Thyroid gland (tissue), 4 donors: Measurements from ENCODE around the gene PDZRN3. TPM values are rescaled to one million over a fixed set of nuclear protein-coding genes. Genes with fewer than 3 reads are reported as not detected.

ENCODE experiments used
- DNase-seq, 2 donors: peaks; one replicate each; pipeline ENCODE4 v3.0.0-alpha.2; 2019
- H3K27ac ChIP-seq, 3 donors: fragments of 200-600 bp; sonication (generic); 1 replicate in 2 of 3; 2 replicates in 1 of 3; pipeline ENCODE4 v1.5.1; 2016 to 2019; ENCODE audit warnings: mild to moderate bottlenecking in 1 of 3, moderate library complexity in 1 of 3
- H3K27me3 ChIP-seq: fragments of 200-600 bp; sonication (generic); one replicate; pipeline ENCODE4 v1.5.1; 2019
- H3K36me3 ChIP-seq, 2 donors: fragments of 200-600 bp; sonication (generic); one replicate each; pipeline ENCODE4 v1.5.1; 2016 to 2019
- H3K4me1 ChIP-seq, 2 donors: fragments of 200-600 bp; sonication (generic); one replicate each; pipeline ENCODE4 v1.5.1; 2017 to 2019
- H3K4me3 ChIP-seq, 3 donors: fragments of 200-600 bp; sonication (generic); replicated peaks in 1 of 3; 1 replicate in 2 of 3; 2 replicates in 1 of 3; pipeline ENCODE4 v1.5.1; 2016; ENCODE audit warnings: mild to moderate bottlenecking in 1 of 3
- H3K9me3 ChIP-seq: fragments of 200-600 bp; sonication (generic); one replicate; pipeline ENCODE4 v1.5.1; 2017
- POLR2A ChIP-seq, 2 donors: fragments of 450-650 bp; IDR thresholded peaks; one replicate each; pipeline ENCODE4 v1.6.1; 2017; ENCODE audit warnings: antibody characterized with exemption in 2 of 2, mild to moderate bottlenecking in 2 of 2, moderate library complexity in 1 of 2
- WGBS, 2 donors: methylation state at CpG; one replicate each; pipeline ENCODE4 v1.1.5; 2017; 5-methylcytosine and 5-hydroxymethylcytosine counted together
- intact Hi-C: fragments of 100-400 bp; cut with DNase I; formaldehyde crosslinking; loops from one replicate; pipeline ENCODE4 v1.15.1; 2023
- total RNA-seq, 4 donors: library from RNA; depleted of rRNA; stranded (reverse); fragments of >200 nt; gene quantifications; one replicate each; pipeline ENCODE4 v1.2.3, GENCODE V29; 2016
- TF ChIP-seq, protein P1 (sequence below), 6 experiments: fragments of 200-600 bp in 3 of 6; fragments of 450-650 bp in 3 of 6; sonication (generic) in 3 of 6; IDR thresholded peaks; one replicate each; pipeline ENCODE4 v1.5.1; 2016 to 2019; ENCODE audit warnings: antibody characterized with exemption in 6 of 6, mild to moderate bottlenecking in 2 of 6, inconsistent platforms in 1 of 6, moderate library complexity in 1 of 6

The PDZRN3 gene
- total RNA-seq, 4 donors from 2014 or later = 4.4 to 8.3 (median 6.0) TPM

DNA sequence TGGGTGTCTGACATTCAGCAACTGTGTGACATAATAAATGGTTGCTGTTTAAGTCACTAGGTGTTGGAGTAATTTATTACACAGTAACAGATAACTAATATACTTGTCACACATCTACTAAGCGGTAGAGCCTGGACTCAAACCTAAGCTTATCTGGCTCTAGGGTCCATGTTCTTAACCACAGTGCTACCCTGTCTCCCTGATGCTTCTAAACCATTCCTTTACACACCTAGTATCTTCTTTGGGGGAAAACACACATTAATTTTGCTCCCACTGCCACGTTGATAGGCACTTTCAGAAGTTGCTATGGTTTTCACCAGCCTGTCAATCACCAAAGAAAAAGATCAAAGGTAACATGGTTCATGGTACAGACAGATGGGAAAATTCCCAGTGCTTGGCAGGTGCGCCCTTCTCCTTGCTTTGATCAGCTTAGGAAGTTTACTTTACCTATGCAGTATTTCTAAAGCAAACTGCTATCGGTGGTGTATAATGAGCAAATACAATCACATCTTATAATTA, 150.8 kb downstream of the PDZRN3 start:
- TF ChIP-seq, protein P1, sequence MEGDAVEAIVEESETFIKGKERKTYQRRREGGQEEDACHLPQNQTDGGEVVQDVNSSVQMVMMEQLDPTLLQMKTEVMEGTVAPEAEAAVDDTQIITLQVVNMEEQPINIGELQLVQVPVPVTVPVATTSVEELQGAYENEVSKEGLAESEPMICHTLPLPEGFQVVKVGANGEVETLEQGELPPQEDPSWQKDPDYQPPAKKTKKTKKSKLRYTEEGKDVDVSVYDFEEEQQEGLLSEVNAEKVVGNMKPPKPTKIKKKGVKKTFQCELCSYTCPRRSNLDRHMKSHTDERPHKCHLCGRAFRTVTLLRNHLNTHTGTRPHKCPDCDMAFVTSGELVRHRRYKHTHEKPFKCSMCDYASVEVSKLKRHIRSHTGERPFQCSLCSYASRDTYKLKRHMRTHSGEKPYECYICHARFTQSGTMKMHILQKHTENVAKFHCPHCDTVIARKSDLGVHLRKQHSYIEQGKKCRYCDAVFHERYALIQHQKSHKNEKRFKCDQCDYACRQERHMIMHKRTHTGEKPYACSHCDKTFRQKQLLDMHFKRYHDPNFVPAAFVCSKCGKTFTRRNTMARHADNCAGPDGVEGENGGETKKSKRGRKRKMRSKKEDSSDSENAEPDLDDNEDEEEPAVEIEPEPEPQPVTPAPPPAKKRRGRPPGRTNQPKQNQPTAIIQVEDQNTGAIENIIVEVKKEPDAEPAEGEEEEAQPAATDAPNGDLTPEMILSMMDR (IDR thresholded peaks at IDR 0.05) = no peak
- no peak for TF ChIP-seq POLR2A (IDR thresholded peaks at IDR 0.05)
- intact Hi-C loops = no loop called here
- no peaks in the 10 kb centered on the region for H3K36me3 ChIP-seq
- H3K27ac ChIP-seq = no peak overlapping the region
- H3K9me3 ChIP-seq = no peaks in the 10 kb centered on the region
- no peak overlapping the region for H3K4me3 ChIP-seq
- DNase-seq = no peak
- no peaks in the 10 kb centered on the region for H3K4me1 ChIP-seq
- no peaks in the 10 kb centered on the region for H3K27me3 ChIP-seq
- 78 to 85% methylated on average over 4 of the region's 4 CpGs for WGBS, 2 donors

DNA sequence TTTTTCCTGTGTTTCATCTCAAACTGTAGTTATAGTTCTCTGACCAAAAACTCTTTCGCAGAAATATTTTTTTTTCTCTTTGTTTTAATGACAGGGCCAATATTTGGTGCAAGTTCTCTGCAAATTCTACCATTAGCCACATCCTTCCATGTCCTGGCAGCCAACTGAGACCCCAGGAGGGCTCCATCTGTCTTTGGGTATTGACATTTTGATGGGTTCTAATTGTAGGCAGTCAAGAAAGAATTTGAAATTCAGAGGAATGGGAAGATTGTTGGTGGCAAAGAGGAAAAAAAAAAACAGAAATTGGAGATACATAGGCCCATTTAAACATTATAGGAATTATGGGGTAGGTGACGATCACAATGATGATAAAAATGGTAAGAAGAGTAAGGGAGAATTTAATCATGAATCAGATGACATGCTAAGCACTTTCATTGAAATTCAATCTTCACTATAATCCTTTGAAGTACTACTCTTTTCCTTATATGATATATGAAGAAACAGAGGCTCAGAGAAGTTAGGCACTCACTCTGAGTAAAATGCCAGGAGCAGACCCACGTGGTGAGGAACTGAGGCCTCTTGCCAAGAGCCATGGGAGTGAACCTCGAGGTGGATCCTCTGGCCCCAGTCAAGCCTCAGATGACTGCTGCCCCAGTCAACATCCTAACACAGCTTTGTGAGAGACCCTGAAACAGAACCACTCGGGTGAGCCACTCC, 151.4 kb downstream of the PDZRN3 start:
- Histone ChIP-seq H3K4me3 (no peak overlapping the region), H3K4me1 (no peaks in the 10 kb centered on the region), H3K27me3 (no peaks in the 10 kb centered on the region), H3K36me3 (no peaks in the 10 kb centered on the region), H3K27ac (no peak overlapping the region), H3K9me3 (no peaks in the 10 kb centered on the region)
- intact Hi-C loops = no loop called here
- WGBS, 2 donors = 78 to 83% methylated on average over 5 of the region's 5 CpGs
- TF ChIP-seq, protein P1 (IDR thresholded peaks at IDR 0.05) = no peak
- no peak for TF ChIP-seq POLR2A (IDR thresholded peaks at IDR 0.05)
- no peak for DNase-seq

DNA sequence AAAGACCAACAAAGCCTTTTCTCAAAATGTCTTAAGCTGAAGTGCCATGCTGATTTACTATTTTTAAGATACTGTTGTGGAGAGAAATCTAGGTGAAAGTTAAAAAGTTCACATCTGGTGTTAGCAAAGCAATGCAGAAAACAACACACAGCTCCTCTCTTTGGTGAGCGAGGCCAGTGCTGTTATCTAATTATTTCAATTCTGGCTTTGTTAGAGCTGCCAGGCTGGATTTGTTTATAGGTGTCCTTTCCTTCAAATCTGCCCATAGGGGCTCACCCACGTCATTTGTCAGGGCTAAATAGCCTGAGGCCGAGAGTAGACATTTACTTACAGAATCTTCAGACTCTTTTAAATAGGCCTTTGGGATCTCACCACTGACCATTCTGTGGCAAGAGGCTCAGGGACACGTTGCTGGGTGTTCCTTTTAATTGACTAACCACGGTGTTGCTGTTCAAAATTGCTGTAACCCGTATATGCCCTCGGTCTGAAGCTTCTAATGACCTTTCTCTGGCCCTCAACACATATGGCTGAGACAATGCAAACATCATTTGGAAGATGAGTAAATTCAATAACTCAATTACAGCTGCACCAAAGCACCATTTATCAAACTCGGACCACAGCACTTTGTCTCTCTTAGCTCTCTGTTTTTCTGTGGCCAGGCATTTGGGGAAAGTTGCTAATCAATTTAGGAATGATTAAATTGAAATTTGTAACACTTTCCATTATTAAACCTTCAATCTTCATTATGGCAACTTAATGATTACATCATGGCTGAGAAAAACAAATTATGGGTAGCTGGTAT, 152.6 kb downstream of the PDZRN3 start:
- TF ChIP-seq, protein P1 (IDR thresholded peaks at IDR 0.05) = no peak
- no peak for TF ChIP-seq POLR2A (IDR thresholded peaks at IDR 0.05)
- Histone ChIP-seq H3K27me3 (no peaks in the 10 kb centered on the region), H3K27ac (no peak overlapping the region), H3K4me3 (no peak overlapping the region), H3K36me3 (no peaks in the 10 kb centered on the region), H3K4me1 (no peaks in the 10 kb centered on the region), H3K9me3 (no peaks in the 10 kb centered on the region)
- WGBS, 2 donors = 73 to 84% methylated on average over 8 of the region's 8 CpGs
- intact Hi-C loops = no loop called here
- no peak for DNase-seq

DNA sequence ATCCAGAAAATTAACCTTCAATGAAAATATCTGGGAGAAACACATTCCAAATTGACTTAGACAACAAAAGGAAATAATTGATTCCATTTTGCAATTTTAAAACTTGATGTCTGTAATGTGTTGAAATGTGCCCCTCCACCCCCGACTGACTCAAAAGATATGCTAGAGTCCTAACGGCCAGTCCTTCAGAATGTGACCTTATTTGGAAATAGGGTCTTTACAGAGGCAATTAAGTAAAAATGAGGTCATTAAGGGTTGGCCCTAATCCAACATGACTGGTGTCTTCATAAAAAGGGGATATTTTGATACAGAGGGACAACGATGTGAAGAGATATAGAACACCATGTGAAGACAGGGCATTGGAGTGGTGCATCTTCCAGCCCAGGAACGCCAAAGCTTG, 153.9 kb downstream of the PDZRN3 start:
- TF ChIP-seq POLR2A (IDR thresholded peaks at IDR 0.05) = no peak
- TF ChIP-seq, protein P1 (IDR thresholded peaks at IDR 0.05) = no peak
- no peak overlapping the region for H3K27ac ChIP-seq
- H3K27me3 ChIP-seq = no peaks in the 10 kb centered on the region
- intact Hi-C loops = no loop called here
- 87 to 92% methylated on average over 4 of the region's 4 CpGs for WGBS, 2 donors
- DNase-seq = no peak
- no peaks in the 10 kb centered on the region for H3K4me1 ChIP-seq
- no peaks in the 10 kb centered on the region for H3K9me3 ChIP-seq
- H3K36me3 ChIP-seq = no peaks in the 10 kb centered on the region
- no peak overlapping the region for H3K4me3 ChIP-seq

DNA sequence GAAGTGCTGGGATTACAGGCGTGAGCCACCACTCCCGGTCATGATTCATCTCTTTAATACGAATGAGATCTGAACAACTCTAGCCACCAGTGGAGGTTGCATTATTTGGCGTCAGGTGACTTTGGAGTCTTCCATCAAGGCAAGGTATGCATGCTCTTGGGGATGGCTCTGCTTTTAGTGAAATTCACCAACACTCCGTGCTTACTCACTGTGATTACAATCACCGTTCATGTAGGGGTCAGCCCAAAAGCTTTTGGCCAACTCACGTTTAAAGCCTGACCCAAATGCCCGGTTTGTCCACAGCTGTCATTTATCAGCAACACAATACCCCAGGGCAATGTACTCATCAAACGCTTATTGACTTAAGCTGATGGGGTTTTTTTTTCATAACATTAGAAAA, 155.4 kb downstream of the PDZRN3 start:
- H3K4me1 ChIP-seq = no peaks in the 10 kb centered on the region
- DNase-seq = no peak
- no peak overlapping the region for H3K4me3 ChIP-seq
- WGBS, 2 donors = 84 to 87% methylated on average over 9 of the region's 9 CpGs
- no peaks in the 10 kb centered on the region for H3K9me3 ChIP-seq
- no peaks in the 10 kb centered on the region for H3K36me3 ChIP-seq
- no peak overlapping the region for H3K27ac ChIP-seq
- TF ChIP-seq POLR2A (IDR thresholded peaks at IDR 0.05) = no peak
- intact Hi-C loops = no loop called here
- no peaks in the 10 kb centered on the region for H3K27me3 ChIP-seq
